Naive B cell (primary cell): ENCODE results near the gene FBXO42. TPM values are rescaled to one million over a fixed set of nuclear protein-coding genes. Genes with fewer than 3 reads are reported as not detected.

Experiments
- ATAC-seq, 2 donors: fragments of 150-1000 bp; cut with Tn5 transposase; 2 replicates each; pipeline ENCODE4 v1.10.0; 2021; ENCODE audit warnings: low read depth in 2 of 2, mild to moderate bottlenecking in 2 of 2, moderate library complexity in 2 of 2
- DNase-seq: peaks from one replicate; pipeline ENCODE4 v3.0.0; 2022
- H3K27ac Mint-ChIP-seq, 6 donors: one replicate each; pipeline ENCODE4 v1.8.0; 2020 to 2022; ENCODE audit warnings: mild to moderate bottlenecking in 6 of 6, mixed read lengths in 6 of 6, moderate library complexity in 5 of 6, inconsistent platforms in 2 of 6
- H3K27me3 Mint-ChIP-seq, 3 donors: one replicate each; pipeline ENCODE4 v1.8.0; 2021 to 2022; ENCODE audit warnings: mixed read lengths in 3 of 3, mild to moderate bottlenecking in 1 of 3
- H3K36me3 Mint-ChIP-seq, 2 donors: one replicate each; pipeline ENCODE4 v1.8.0; 2020 to 2022; ENCODE audit warnings: mixed read lengths in 2 of 2, inconsistent platforms in 1 of 2, mild to moderate bottlenecking in 1 of 2
- H3K4me1 Mint-ChIP-seq, 3 donors: one replicate each; pipeline ENCODE4 v1.8.0; 2020 to 2022; ENCODE audit warnings: mixed read lengths in 3 of 3, inconsistent platforms in 1 of 3, mild to moderate bottlenecking in 1 of 3, moderate library complexity in 1 of 3
- H3K4me3 Mint-ChIP-seq, 8 donors: one replicate each; pipeline ENCODE4 v1.8.0; 2020 to 2022; ENCODE audit warnings: mild to moderate bottlenecking in 8 of 8, mixed read lengths in 8 of 8, moderate library complexity in 8 of 8, inconsistent platforms in 2 of 8
- H3K9me3 Mint-ChIP-seq, 7 donors: one replicate each; pipeline ENCODE4 v1.8.0; 2020 to 2022; ENCODE audit warnings: mixed read lengths in 7 of 7, mild to moderate bottlenecking in 5 of 7, inconsistent platforms in 2 of 7, moderate library complexity in 1 of 7
- polyA plus RNA-seq, 6 donors: library from polyadenylated mRNA; unstranded; fragments of 300-500 nt; fragmentation: Illumina TruSeq; gene quantifications; one replicate each; pipeline ENCODE4 v1.2.3, GENCODE V29; 2021; ENCODE audit warnings: low read depth in 6 of 6

FBXO42 gene
- polyA plus RNA-seq, 6 donors from 2014 or later: 17.9 to 33.5 (median 21.9) TPM

GRCh38 chr1:16199700-16200099 is 152.6 kb downstream of the FBXO42 start:
- Mint-ChIP-seq H3K4me1 (peaks cover 3 to 10% (median 8%) of the 10 kb centered on the region in 3 donors), H3K27me3 (no peaks in the 10 kb centered on the region), H3K9me3 (no peaks in the 10 kb centered on the region), H3K4me3 (no peak overlapping the region), H3K36me3 (peaks cover 0 to 12% of the 10 kb centered on the region in 2 donors), H3K27ac (peak overlapping the region in 3 of 6 donors; percentile 31 to 77 (median 49))
- DNase-seq (no peak), ATAC-seq (no peak)

- H3K9me3 Mint-ChIP-seq: no peaks in the 10 kb centered on the region
- DNase-seq: no peak
- peak overlapping the region in 1 of 6 donors; percentile 49 for H3K27ac Mint-ChIP-seq
Observed at GRCh38 chr1:16199157-16199501, 153.2 kb downstream of the FBXO42 start.

GRCh38 chr1:16198444-16199156 is 153.7 kb downstream of the FBXO42 start:
- DNase-seq: no peak

More at GRCh38 chr1:16199157-16199501, 153.2 kb downstream of the FBXO42 start:
- peaks cover 3 to 8% (median 7%) of the 10 kb centered on the region in 3 donors for H3K4me1 Mint-ChIP-seq
- H3K36me3 Mint-ChIP-seq: peaks cover 0 to 12% of the 10 kb centered on the region in 2 donors
- no peaks in the 10 kb centered on the region for H3K27me3 Mint-ChIP-seq
- H3K4me3 Mint-ChIP-seq: no peak overlapping the region
- no peak for ATAC-seq

GRCh38 chr1:16196874-16197273 is 155.4 kb downstream of the FBXO42 start:
- Mint-ChIP-seq H3K36me3 (no peaks in the 10 kb centered on the region), H3K4me1 (peaks cover 0 to 8% (median 3%) of the 10 kb centered on the region in 3 donors), H3K27ac (no peak overlapping the region), H3K4me3 (no peak overlapping the region), H3K9me3 (no peaks in the 10 kb centered on the region), H3K27me3 (no peaks in the 10 kb centered on the region)
- ATAC-seq (no peak), DNase-seq (no peak)

More at GRCh38 chr1:16198444-16199156, 153.7 kb downstream of the FBXO42 start:
- Mint-ChIP-seq H3K9me3 (no peaks in the 10 kb centered on the region), H3K4me1 (peaks cover 3 to 8% (median 6%) of the 10 kb centered on the region in 3 donors), H3K27ac (peak overlapping the region in 2 of 6 donors; percentile 37 to 59), H3K4me3 (no peak overlapping the region), H3K27me3 (no peaks in the 10 kb centered on the region), H3K36me3 (peaks cover 0 to 6% of the 10 kb centered on the region in 2 donors)
- no peak for ATAC-seq

Other genes with a start within 250 kb of the FBXO42 start
- not detected for gene EPHA2, start 196.4 kb downstream of the FBXO42 start, polyA plus RNA-seq
- gene ARHGEF19, start 139.8 kb downstream of the FBXO42 start, polyA plus RNA-seq: 10 to 100 TPM in 2 of 6 donors, 1 to 10 TPM in 4; 7.0 to 10.8 (median 8.1) TPM
- gene CPLANE2, start 115.3 kb downstream of the FBXO42 start, polyA plus RNA-seq: 1 to 10 TPM; 2.3 to 6.3 (median 3.7) TPM
- gene SZRD1, start 14.8 kb upstream of the FBXO42 start, polyA plus RNA-seq: 10 to 100 TPM; 41.1 to 59.6 (median 50.9) TPM
- not detected for gene SPATA21, start 84.9 kb upstream of the FBXO42 start, polyA plus RNA-seq
- 100 to 1,000 TPM; 103 to 152 (median 134) TPM for gene NECAP2, start 88.2 kb upstream of the FBXO42 start, polyA plus RNA-seq
- gene RNU1-1, start 161.8 kb upstream of the FBXO42 start, polyA plus RNA-seq: 10 to 100 TPM in 4 of 6 donors, not detected in 2; 27.4 to 56.9 (median 45.9) TPM